GM21825 (cell line): ENCODE measurements around the gene C17orf100.

Source experiments
- ATAC-seq: cut with Tn5 transposase; IDR thresholded peaks from one replicate; pipeline ENCODE4 v1.9.1; 2021; ENCODE audit warnings: mild to moderate bottlenecking, moderate library complexity; ENCODE audit not compliant: unreplicated experiment

The C17orf100 gene

GRCh38 chr17:6668219-6668618 is 16.7 kb downstream of the C17orf100 start:
- ATAC-seq, result no peak

- no peak for ATAC-seq
These were observed 17.3 kb downstream of the C17orf100 start for GRCh38 chr17:6668727-6669425.

- ATAC-seq, result no peak
These were observed 18.1 kb downstream of the C17orf100 start for GRCh38 chr17:6669479-6670212.

GRCh38 chr17:6670571-6670970 is 19.0 kb downstream of the C17orf100 start:
- ATAC-seq, result no peak

GRCh38 chr17:6670999-6671398 is 19.4 kb downstream of the C17orf100 start:
- ATAC-seq, result no peak

- no peak for ATAC-seq
These were observed 19.9 kb downstream of the C17orf100 start for GRCh38 chr17:6671431-6671830.

- no peak for ATAC-seq
These were observed 23.0 kb downstream of the C17orf100 start for GRCh38 chr17:6674586-6674985.

- no peak for ATAC-seq
These were observed 23.8 kb downstream of the C17orf100 start for GRCh38 chr17:6675201-6675825.

- no peak for ATAC-seq
These were observed 25.2 kb downstream of the C17orf100 start for GRCh38 chr17:6676802-6677157.

GRCh38 chr17:6677158-6677831 is 25.7 kb downstream of the C17orf100 start:
- no peak for ATAC-seq

- ATAC-seq, result no peak
These were observed 26.4 kb downstream of the C17orf100 start for GRCh38 chr17:6677946-6678345.

GRCh38 chr17:6679241-6679640 is 27.7 kb downstream of the C17orf100 start:
- no peak for ATAC-seq

- no peak for ATAC-seq
These were observed 29.6 kb downstream of the C17orf100 start for GRCh38 chr17:6681176-6681575.

- no peak for ATAC-seq
These were observed 30.1 kb downstream of the C17orf100 start for GRCh38 chr17:6681671-6682070.

- ATAC-seq, result no peak
These were observed 30.8 kb downstream of the C17orf100 start for GRCh38 chr17:6682339-6682738.

- ATAC-seq, result no peak
These were observed 31.6 kb downstream of the C17orf100 start for GRCh38 chr17:6683081-6683684.

- no peak for ATAC-seq
These were observed 32.3 kb downstream of the C17orf100 start for GRCh38 chr17:6683730-6684459.

GRCh38 chr17:6684460-6684783 is 32.9 kb downstream of the C17orf100 start:
- ATAC-seq, result no peak

- no peak for ATAC-seq
These were observed 33.6 kb downstream of the C17orf100 start for GRCh38 chr17:6684881-6685767.

GRCh38 chr17:6686026-6686425 is 34.5 kb downstream of the C17orf100 start:
- no peak for ATAC-seq
